ENCODE measurements around the gene SEMA4F.
"Not testable (repeated sequence)": the region's sequence is repeated elsewhere in the genome, so short reads cannot be mapped to it uniquely, and the experiment has no call there.

The SEMA4F gene, protein sequence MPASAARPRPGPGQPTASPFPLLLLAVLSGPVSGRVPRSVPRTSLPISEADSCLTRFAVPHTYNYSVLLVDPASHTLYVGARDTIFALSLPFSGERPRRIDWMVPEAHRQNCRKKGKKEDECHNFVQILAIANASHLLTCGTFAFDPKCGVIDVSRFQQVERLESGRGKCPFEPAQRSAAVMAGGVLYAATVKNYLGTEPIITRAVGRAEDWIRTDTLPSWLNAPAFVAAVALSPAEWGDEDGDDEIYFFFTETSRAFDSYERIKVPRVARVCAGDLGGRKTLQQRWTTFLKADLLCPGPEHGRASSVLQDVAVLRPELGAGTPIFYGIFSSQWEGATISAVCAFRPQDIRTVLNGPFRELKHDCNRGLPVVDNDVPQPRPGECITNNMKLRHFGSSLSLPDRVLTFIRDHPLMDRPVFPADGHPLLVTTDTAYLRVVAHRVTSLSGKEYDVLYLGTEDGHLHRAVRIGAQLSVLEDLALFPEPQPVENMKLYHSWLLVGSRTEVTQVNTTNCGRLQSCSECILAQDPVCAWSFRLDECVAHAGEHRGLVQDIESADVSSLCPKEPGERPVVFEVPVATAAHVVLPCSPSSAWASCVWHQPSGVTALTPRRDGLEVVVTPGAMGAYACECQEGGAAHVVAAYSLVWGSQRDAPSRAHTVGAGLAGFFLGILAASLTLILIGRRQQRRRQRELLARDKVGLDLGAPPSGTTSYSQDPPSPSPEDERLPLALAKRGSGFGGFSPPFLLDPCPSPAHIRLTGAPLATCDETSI

DNA sequence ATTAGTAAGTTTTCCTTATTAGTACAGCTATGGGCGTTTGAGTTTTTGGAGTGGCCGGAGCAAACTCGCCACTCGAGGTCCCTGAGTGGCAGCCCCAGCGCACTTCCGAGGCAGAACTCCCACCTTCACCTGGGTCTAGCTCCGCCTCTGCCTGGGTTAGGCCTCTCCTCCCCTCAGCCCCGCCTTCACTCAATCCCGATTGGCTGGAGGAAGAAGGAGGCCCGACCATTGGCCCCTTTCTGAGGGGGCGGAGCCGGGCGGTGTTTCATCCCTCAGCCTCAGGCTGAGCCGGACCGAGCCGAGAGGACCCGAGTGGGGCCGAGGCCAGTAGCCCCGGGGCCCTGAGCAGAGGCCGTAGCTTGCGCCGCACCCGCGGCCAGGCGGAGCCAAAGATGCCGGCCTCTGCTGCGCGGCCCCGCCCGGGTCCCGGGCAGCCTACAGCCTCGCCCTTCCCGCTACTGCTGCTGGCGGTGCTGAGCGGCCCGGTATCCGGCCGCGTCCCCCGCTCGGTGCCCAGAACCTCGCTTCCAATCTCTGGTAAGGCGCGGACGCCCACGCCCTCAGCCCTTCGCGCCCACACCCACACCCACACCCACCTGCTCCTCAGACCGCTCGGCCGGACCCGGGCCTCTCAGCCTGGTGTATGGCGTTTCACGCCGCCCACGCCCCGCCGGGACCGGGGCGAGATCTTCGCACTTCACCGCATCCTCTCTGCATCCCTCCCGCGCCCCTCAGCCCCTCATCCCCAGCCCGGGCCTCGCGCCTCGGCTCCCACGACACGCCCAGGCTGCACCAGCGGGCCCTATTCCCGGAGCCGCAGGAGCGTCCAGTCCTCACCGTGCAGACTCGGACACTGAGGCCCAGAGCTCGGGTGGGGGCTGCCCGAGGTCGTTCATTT is at the start of gene SEMA4F:
Gene SEMA4F (plus strand): TSS at position 263 of the 898 bp plus-strand sequence. CDS start 130 bp downstream, at position 393.
- DNase-seq (ENCODE audit: low read depth, low spot score): peak; percentile 99

DNA sequence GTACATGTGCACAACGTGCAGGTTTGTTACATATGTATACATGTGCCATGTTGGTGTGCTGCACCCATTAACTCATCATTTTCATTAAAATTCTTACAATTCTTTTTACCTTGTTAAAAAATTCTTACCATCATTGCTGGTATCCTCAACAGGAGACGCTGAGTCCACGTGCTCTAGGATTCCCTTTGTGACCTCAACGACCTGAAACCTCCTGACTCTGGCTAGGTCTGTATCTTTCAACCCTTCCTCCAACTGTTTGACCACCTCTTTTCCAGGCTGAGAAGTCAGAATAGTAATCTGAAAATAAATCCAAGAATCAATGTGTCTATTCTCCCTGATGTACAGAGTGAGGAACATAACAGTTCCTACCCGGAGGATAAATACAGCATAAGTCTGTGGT is 47.1 kb upstream of the SEMA4F start:
- no peak for DNase-seq (ENCODE audit: low read depth, low spot score)

DNA sequence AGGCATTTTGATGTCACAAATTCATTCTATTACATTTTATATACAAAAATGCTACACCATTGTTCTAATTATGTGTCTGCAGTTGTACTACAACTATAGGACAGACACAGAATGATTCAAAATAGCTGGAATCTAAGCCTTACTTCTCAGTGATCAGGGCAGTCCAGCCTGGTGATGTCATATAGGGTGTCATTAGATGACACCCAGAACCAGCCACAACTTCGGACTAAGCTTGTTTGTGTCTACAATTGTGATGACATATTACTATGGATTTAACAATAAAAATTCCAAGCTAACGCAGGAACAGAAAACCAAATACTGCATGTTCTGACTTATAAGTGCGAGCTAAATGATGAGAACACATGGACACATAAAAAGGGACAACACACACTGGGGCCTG is 36.9 kb upstream of the SEMA4F start:
- no peak for DNase-seq (ENCODE audit: low read depth, low spot score)

DNA sequence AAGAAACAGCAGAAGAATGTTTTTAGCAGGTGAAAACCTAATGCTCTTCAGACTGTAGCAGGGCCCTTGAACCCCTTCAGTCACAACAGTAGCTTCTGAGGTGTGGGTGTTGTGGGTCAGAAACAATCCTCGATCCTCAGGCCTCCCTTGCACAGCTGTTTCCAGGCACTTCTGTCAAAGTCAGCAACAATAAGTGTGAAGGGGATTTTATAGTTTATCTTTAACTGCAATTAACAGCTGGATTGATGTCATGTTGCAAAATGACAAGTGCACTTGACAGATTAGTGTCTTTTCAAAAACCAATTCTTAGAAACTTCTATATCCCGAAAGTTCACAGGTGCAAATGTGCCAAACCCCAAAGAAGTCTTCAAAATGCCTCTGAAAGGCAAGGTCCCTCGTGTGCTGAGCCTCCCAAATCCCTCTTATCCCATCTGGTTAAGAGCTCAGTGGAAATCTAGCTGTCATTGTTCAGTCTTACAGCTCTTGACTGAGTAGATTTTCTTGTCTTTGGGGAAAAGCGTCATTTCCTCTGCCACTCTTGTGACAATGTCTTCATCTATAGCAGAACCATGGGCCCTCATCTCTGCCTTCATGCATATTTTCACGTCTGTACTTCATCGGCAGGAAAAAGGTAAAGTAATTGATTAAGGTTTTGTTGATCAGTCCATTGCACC is 35.5 kb upstream of the SEMA4F start:
- no peak for DNase-seq (ENCODE audit: low read depth, low spot score)

DNA sequence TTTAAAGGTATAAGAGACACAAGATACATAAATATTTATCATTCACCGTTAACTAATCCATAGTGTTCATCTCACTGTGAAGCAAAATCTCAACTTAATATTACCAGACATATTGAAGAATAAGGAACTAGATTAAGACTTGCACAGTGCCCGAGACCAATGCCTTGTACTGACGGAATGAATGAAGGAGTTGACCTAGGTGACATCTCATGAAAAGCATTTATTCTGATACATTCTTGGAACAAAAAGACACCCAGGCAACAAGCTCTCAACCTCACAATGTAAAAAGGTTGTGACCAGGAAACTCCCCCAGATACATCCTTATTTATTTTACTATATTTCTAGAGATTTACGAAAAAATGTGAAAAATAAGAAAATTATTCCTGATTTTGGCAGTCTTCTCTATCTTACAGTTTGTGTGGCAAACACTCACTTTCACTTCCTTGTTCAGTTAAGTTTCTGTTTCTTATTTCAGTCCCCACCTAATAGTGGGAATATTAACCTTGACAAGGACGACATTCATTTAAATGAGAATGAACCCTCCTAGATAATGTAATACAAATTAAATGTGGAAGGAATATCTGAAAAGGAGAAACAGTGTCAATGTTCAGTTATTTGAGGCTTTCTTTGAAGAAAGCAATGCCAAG is 34.3 kb upstream of the SEMA4F start:
- DNase-seq (ENCODE audit: low read depth, low spot score): no peak

DNA sequence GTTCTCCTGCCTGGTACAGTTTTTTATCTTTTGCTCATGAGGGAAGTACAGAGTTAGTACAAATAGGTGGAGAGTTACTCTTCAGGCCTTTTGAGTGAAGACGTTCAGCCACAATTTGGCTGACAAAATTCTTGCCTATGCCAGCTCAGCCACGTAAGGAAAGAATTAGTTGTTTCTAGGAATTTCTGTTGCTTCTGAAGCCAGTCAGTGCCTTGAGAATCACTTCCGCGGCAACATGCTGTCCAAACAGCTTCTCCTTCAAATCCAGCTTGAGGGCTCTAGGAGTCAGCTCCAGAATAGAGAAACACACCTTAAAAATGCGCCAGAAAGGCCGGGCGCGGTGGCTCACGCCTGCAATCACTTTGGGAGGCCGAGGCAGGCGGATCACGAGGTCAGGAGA is 33.4 kb upstream of the SEMA4F start:
- no peak for DNase-seq (ENCODE audit: low read depth, low spot score)

DNA sequence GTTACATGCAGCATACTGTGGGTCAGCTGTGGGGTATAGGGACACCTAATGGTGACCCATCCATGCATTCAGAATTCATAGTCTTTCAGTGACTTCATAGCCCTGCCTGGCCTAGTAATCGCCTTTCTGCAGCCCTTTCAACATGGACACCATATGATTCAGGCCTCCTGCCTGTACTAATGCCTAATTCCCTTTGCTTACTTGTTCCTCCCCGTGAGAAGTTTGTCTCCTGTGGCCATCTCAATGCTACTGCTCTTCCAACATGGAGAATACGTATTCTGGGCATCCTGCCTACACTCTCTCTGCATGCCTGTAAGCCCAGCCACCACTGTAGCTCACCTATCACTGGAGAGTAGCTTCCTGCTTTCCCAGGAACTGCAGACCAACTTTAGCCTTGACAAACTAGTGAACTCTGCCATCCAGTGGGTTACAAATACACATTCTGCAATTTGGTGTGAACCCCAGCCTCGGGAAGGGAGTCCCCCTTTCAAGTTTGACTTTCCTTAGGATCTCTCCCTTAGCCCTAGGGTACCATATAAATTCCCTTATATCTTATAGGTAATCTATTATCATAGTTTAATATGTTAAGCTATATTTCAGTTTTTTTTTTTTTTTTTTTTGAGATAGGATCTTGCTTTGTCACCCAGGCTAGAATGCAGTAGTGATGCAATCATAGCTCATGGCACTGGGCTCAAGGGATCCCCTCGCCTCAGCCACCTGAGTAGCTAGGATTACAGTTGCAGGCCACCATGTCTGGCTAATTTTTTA is 28.2 kb upstream of the SEMA4F start:
- no peak for DNase-seq (ENCODE audit: low read depth, low spot score)

DNA sequence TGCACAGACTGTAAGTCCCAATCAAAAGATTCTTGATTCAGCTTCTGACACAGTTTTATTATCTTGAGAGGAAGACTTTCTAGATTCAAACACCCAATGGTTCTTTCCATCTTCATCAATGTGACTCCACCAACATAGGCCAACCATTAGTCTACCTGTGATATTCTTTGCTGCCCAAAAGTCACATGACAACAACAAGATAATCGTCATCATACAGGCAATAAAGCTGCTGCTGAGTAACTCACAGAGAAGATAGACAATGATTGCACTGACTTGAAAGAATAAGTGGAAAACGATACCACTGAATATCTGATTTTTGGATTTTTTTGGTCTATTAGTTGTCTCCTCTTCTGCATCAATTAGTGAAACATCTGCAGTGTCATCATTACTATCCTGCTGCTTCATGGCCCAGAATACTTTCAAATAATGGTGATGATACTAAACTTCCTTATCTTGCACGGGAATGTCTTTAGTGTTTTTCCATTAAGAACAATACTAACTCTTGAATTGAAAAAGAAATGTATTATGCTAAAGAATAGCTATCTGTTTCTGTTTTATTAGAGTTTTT is 25.4 kb upstream of the SEMA4F start:
- DNase-seq (ENCODE audit: low read depth, low spot score): no peak

DNA sequence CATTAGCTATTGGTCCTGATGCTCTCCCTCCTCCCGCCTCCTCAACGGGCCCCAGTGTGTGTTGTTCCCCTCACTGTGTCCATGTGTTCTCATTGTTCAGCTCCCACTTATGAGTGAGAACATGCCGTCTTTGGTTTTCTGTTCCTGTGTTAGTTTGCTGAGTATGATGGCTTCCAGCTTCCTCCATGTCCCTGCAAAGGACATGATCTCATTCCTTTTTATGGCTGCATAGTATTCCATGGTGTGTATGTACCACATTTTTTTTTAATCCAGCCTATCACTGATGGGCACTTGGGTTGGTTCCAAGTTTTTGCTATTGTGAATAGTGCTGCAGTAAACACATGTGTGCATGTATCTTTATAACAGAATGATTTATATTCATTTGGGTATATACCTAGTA is 23.6 kb upstream of the SEMA4F start:
- not testable (repeated sequence) for DNase-seq (ENCODE audit: low read depth, low spot score)

DNA sequence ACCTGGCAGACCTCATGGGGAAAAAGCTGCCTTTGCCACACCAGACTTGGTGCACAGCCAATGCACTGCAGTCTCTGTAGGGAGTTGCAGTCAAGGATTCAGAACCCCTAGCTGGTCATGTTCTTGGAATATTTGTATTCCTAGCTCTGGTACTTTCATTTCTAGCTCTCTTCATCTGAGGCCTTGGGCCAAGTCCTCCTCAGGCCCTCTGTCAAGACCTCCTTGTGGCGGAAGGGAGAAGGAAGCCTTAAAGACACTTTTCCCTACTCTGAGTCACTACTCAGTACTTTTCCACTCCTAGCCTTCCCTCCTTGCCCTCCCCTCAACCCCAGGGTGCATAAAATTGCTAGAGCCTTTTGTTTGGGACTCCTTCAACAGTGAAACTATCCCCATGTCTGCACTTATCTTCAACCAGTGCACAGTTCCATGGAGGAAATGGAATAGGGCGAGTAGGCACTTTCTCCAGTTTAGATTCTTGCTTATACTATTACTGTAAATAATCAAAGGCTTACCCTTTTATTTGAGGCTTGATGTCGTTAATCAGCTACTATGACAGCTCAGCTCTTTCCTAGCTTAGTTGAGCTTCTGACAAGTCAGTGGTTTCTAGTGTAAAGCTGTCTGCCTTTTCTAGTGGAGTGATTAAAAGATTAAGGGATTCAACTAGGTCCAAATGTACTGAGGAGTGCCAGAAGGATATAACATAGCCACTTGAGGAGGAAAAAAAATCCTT is 21.7 kb upstream of the SEMA4F start:
- peak; percentile 69 for DNase-seq (ENCODE audit: low read depth, low spot score)

DNA sequence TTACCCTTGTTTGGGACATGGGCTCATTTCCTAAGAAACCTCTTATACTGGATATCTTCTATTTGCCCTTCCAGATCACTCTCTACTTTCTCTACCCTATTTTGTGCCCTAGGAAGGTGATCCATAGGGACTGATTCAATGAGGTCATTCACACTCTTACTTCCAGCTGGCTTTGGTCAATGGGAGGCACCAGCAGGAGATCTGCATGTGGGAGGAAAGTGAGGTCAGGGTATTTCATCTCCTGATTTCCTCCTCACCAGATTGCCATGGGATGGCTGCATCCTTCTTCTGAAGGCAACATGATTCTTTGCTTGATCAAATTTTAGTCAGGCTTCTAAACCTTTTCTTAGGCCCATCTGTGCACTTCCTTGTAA is 21.1 kb upstream of the SEMA4F start:
- DNase-seq (ENCODE audit: low read depth, low spot score): no peak

DNA sequence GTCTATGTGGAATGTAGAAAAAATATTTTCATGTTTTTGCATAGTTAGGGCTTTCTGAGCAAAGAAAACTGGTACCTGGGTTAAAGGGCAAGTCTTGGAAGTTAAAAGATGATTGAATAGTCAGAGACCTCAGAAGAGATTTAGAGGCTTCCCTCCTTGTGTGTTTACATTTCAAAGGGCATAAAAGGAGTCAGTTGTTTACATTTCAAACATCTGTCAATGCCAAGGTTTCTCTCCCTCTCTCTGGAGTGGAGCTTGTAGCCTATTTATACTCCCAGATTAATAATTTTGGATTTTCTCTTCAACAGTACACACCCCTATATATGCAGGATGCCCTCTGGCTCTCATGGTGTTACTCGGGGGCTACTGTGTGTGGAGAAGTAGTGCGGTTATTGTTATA is 14.5 kb upstream of the SEMA4F start:
- DNase-seq (ENCODE audit: low read depth, low spot score): no peak

DNA sequence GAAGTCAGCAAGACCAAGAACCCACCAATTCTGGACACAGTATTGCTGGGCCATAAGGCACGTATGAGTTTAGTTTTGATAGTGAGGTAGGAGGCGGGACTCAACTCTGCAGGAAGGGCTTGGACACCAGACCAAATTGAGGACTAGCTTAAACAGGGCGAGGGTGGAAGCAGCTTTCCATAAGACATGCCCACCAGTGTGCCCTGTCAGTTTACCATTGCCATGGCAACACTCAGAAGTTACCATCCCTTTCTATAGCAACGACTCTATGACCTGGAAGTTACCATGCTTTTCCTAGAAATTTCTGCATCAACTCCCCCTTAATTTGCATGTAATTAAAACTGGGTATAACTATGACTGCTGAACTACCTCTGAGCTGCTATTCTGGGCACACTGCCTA is 8.7 kb upstream of the SEMA4F start:
- DNase-seq (ENCODE audit: low read depth, low spot score): no peak

DNA sequence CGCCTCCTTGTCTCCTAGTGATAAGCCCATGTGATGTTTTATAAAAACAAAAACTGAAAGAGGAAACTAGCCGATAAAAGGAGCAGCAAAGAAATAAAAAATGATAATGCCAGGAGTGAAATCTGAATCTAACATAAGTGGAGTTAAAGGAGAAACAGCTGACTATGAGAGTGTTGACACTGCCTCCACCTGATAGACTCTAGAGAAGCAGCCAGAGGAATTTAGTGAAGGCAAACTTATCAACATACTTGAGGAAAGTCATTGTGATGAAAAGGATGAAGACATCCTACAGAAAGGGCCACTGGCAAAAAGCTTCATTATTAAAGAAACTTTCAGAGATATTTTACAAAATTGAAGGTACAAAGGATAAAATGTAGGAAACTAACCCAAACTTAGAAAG is 7.8 kb upstream of the SEMA4F start:
- no peak for DNase-seq (ENCODE audit: low read depth, low spot score)

DNA sequence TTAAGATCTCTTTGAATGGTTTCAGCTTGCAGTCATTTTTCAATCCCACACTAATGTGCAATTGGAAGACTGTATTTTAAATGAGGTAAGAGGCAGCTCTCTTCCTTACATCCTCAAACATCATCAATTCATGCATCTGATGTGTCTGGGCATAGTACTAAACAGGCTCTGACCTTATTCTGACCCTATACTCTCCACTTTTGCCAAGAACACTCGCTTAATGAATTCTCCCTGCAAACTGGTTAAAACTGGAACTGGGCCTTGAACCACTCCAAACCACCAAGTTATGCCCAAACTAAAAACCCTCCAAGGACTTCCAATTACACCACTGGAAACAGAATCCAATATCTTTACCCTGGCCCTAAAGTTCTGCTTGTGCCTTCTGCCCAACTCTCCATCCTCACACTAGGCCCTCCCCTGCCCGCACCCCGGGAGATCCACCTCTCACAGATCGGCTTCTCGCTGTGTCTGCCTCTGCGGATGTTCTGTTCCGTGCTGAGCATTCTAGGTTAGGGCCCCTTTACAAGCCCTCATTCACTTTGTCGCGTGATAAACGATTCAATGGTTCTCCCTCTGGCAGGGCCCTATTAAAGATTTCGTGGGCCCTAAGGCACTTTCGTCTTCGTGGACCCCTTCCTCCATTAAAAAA is 7.1 kb upstream of the SEMA4F start:
- no peak for DNase-seq (ENCODE audit: low read depth, low spot score)

DNA sequence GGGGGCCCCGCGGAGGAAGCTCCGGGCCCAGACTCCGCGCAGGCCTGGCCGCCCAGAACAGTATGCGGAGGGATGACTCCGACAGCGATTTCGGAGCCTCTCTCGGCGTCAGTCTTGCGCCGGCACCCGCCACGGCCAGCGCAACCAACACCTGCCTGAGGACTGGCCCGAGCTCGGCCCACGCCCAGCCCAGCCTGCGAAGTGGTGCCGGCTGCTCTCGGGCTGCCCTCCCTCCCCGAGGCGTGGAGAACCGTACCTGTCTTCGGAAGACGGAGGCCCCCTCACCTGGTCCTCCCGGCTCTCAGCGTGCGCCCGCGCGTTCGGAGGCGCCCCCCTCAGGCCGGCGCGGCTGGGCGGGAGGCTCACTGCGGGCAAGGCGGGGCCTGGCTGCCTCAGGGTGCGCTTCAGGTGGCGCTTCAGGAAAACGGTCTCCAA is 6.0 kb upstream of the SEMA4F start, which contains the start of gene M1AP:
Gene M1AP (minus strand): TSS at position 322 of the 435 bp plus-strand sequence. CDS start 8,055 bp downstream, outside the sequence.
- DNase-seq (ENCODE audit: low read depth, low spot score): peak; percentile 78

DNA sequence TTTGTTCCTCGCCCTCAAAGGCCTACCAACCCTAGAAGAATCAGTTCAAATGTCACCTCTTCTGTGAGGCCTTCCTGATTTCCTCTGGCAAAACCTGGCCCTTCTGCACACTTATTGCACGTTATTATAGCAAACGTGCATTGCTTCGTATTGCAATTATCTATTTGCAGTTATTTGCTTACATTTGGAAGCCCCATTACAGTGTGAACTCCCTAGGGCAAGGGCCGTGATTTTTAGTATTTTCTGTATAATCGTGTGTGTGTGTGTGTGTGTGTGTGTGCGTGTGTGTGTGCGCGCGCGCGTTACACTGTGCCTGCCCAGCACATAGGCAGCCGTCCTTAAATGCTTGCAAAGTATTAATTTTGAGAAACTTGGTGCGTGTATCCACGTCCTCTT is 460 bp upstream of the SEMA4F start:
- no peak for DNase-seq (ENCODE audit: low read depth, low spot score)

DNA sequence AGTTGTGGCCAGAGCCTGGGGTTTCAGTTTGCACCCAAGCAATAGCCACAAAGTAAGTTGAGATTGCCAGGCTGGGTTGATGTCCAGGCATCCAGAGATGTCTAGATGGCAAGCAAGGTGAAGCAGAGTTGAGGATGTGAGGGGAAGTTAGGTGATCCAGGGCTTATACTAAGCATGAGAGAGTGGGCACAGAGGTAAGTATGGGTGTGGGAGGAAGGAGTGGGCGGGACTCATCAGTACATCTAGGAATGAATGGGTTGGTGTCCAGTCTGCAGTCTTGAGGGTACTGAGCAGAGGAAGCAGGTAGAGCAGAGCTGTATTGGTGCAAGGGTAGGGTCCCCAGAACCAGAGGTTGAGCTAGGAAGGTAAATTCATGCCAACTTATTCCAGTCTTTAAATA is 1.5 kb downstream of the SEMA4F start:
- DNase-seq (ENCODE audit: low read depth, low spot score): no peak
